ENCODE results near the gene TSPEAR. TPM values are rescaled to one million over a fixed set of nuclear protein-coding genes. Genes with fewer than 3 reads are reported as not detected.
"Not testable (repeated sequence)": the region's sequence is repeated elsewhere in the genome, so short reads cannot be mapped to it uniquely, and the experiment has no call there.

The TSPEAR gene
- total and polyA plus RNA-seq, 8 donors: 0.05 to 0.29 (median 0.12) TPM; not detected in 4

DNA sequence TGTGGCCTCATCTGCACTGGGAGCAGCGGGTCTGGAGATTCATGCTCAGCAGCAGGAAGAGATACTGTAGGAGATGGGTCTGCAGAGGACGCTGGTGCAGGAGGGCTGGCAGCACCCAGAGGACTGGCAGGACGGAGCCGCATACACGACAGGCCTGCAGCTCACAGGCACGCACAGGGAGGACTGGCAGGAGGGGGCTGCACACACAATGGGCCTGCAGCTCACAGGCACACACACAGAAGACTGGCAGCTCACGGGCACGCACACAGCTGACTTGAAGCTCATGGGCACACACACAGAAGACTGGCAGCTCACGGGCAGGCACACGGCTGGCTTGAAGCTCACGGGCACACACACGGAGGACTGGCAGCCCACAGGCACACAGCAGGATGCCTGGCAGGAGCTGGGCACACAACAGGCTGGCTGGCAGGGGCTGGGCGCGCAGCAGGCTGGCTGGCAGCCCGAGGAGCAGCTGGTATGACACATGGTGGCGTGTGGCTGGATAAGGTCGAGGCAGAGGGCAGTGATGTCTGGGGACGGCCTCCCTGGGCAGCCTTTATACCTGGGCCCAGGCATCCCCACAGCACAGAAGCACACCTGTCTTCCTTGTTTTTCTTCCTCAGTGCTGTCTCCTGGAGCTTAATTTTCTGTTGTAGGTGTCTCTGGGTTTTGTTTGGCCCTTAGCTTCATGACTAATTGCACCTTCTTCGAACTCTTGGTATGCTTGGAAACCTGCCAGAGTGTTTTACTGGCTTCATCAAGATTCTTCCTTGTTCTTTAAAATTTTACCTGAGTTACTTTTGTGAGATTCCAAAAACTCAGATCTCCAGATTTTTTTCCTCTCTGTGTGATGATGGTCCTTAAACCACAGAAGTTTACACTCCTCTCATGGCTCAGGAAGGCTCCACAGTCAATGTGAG, 44.7 kb downstream of the TSPEAR start, which contains the start of gene KRTAP12-2:
TSS of gene KRTAP12-2 (minus strand) at position 527 of the 920 bp plus-strand sequence. CDS start at position 486, 41 bp downstream.
- TF ChIP-seq POLR2AphosphoS5 (IDR thresholded peaks at IDR 0.05) (no peak), POLR2A (IDR thresholded peaks at IDR 0.05) (no peak), EP300 (IDR thresholded peaks at IDR 0.05) (no peak)
- TF ChIP-seq, protein P1, sequence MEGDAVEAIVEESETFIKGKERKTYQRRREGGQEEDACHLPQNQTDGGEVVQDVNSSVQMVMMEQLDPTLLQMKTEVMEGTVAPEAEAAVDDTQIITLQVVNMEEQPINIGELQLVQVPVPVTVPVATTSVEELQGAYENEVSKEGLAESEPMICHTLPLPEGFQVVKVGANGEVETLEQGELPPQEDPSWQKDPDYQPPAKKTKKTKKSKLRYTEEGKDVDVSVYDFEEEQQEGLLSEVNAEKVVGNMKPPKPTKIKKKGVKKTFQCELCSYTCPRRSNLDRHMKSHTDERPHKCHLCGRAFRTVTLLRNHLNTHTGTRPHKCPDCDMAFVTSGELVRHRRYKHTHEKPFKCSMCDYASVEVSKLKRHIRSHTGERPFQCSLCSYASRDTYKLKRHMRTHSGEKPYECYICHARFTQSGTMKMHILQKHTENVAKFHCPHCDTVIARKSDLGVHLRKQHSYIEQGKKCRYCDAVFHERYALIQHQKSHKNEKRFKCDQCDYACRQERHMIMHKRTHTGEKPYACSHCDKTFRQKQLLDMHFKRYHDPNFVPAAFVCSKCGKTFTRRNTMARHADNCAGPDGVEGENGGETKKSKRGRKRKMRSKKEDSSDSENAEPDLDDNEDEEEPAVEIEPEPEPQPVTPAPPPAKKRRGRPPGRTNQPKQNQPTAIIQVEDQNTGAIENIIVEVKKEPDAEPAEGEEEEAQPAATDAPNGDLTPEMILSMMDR (IDR thresholded peaks at IDR 0.05): no peak
- Histone ChIP-seq H3K27ac (no peak within 1 kb of the TSS), H3K4me3 (no peak within 1 kb of the TSS), H3K4me1 (no peaks in the 10 kb centered on the region), H3K27me3 (peaks cover 0 to 24% (median 12%) of the 10 kb centered on the region in 3 donors), H3K36me3 (no peaks in the 10 kb centered on the region), H3K9me3 (peaks cover 5 to 28% (median 19%) of the 10 kb centered on the region in 4 donors)
- intact Hi-C loops (cut with DNase I; ENCODE audit: low total_unique reads): no loop called here
- 34 to 73% (median 66%) methylated on average over 4 to 19 of the region's 19 CpGs for WGBS, 5 donors
- DNase-seq: no peak

DNA sequence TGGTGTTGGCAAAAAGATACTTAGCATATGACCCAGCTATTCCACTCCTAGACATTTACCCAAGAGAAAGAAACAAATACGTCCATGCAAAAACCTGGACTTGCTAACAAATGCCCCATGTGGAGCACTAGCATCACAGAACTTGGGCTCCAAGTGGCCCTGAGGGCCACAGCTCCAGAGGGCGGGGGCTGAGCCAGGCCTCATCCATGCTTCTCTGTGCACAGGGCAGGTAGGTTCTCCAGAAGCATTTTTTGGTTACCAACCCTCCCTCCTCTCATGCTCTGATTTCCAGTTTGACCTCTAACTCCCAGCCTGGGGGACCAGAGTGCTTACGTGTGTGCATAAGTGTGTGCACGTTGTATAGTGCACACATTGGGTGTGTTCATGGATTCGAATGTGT, 46.7 kb downstream of the TSPEAR start:
- WGBS, 5 donors: 82 to 91% (median 86%) methylated on average over 5 of the region's 5 CpGs
- Histone ChIP-seq H3K9me3 (peaks cover 0 to 11% (median 2%) of the 10 kb centered on the region in 4 donors), H3K4me1 (no peaks in the 10 kb centered on the region), H3K27me3 (peaks cover 0 to 23% (median 11%) of the 10 kb centered on the region in 3 donors), H3K36me3 (no peaks in the 10 kb centered on the region), H3K4me3 (no peak overlapping the region), H3K27ac (no peak overlapping the region)
- intact Hi-C loops (cut with DNase I; ENCODE audit: low total_unique reads): no loop called here
- TF ChIP-seq, protein P1 (IDR thresholded peaks at IDR 0.05): no peak
- no peak for TF ChIP-seq POLR2A (IDR thresholded peaks at IDR 0.05)
- no peak for TF ChIP-seq EP300 (IDR thresholded peaks at IDR 0.05)
- no peak for TF ChIP-seq POLR2AphosphoS5 (IDR thresholded peaks at IDR 0.05)
- no peak for DNase-seq

DNA sequence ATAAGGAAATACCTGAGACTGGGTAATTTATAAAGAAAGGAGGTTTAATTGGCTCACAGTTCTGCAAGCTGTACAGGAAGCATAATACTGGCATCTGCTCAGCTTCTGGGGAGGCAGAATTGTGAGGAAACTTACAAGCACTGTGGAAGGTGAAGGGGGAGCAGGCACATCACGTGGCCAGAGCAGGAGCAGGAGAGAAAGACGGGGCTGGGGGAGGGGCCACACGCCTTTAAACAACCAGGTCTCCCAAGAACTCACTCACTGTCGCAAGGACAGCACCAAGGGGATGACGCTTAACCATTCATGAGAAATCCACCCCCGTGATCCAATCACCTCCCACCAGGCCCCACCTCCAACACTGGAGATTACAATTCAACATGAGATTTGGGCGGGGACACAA, 49.8 kb downstream of the TSPEAR start:
- H3K27ac ChIP-seq; H3K4me3 ChIP-seq; DNase-seq; H3K4me1 ChIP-seq; H3K36me3 ChIP-seq; intact Hi-C loops (cut with DNase I; ENCODE audit: low total_unique reads): not testable (repeated sequence)
- peaks cover 0 to 28% (median 9%) of the 10 kb centered on the region in 3 donors for H3K27me3 ChIP-seq
- 41 to 56% (median 51%) methylated on average over 7 of the region's 7 CpGs for WGBS, 5 donors
- peaks cover 0 to 15% (median 9%) of the 10 kb centered on the region in 4 donors for H3K9me3 ChIP-seq

DNA sequence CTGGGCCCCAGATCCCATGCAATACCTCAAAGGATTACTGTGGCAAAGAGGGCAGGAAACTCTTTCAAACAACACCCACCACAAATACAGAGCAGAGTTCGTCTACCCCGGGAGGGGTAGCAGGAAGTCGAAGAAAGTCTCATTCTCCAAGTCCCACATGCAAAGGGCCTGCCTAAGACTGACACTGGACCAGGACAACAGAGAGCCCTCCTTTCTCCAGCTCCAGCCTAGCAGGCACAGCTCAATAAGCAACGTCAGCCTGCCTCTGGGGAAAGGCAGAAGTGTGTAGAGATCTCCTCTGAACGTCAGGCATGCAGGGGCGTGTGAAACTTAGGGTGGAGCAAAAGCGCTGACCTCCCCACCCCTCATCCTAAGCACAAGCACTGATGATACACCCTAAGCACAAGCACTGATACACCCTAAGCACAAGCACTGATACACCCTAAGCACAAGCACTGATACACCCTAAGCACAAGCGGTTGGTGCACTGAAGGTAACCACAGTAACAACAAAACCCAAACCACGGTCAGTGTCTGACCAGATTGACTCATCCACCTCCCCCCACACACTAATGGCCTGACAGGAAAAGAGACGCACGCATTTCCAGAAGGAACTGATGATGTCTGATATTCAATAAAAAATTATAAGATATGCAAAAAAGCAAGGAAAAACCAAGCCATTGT, 52.3 kb downstream of the TSPEAR start:
- Histone ChIP-seq H3K4me1 (no peaks in the 10 kb centered on the region), H3K36me3 (no peaks in the 10 kb centered on the region), H3K4me3 (no peak overlapping the region), H3K27me3 (peaks cover 0 to 28% (median 10%) of the 10 kb centered on the region in 3 donors), H3K9me3 (peaks cover 0 to 22% (median 11%) of the 10 kb centered on the region in 4 donors), H3K27ac (no peak overlapping the region)
- no peak for DNase-seq
- 40 to 62% (median 44%) methylated on average over 9 to 11 of the region's 11 CpGs for WGBS, 5 donors
- intact Hi-C loops (cut with DNase I; ENCODE audit: low total_unique reads): no loop called here
- no peak for TF ChIP-seq POLR2AphosphoS5 (IDR thresholded peaks at IDR 0.05)
- no peak for TF ChIP-seq POLR2A (IDR thresholded peaks at IDR 0.05)
- TF ChIP-seq, protein P1 (IDR thresholded peaks at IDR 0.05): no peak
- no peak for TF ChIP-seq EP300 (IDR thresholded peaks at IDR 0.05)
